Measurements from ENCODE around the gene TAS1R3.

- no peak for TF ChIP-seq POLR2AphosphoS5 (IDR thresholded peaks at IDR 0.05; ENCODE audit: low read depth, low read length)
- TF ChIP-seq CTCF (IDR thresholded peaks at IDR 0.05 in 2 of 3, conservative IDR thresholded peaks at IDR 0.05 in 1 of 3; ENCODE audit: borderline replicate concordance in 1 of 3, insufficient read depth in 1 of 3, low read depth in 2 of 3, low read length in 2 of 3) = no peak
- TF ChIP-seq SP1 (IDR thresholded peaks at IDR 0.05; ENCODE audit: low read depth) = no peak
- TF ChIP-seq POLR2A (IDR thresholded peaks at IDR 0.05; ENCODE audit: borderline replicate concordance, extremely low read depth, insufficient read depth, insufficient read length) = no peak
- no peak for TF ChIP-seq ZNF274 (IDR thresholded peaks at IDR 0.05; ENCODE audit: low read depth, low read length)
- no peak for TF ChIP-seq ZFX (IDR thresholded peaks at IDR 0.05)
- TF ChIP-seq EZH2 (IDR thresholded peaks at IDR 0.05) = no peak
- TF ChIP-seq FOSL1 (IDR thresholded peaks at IDR 0.05; ENCODE audit: low read depth) = no peak
- TF ChIP-seq EZH2phosphoT487 (IDR thresholded peaks at IDR 0.05; ENCODE audit: borderline replicate concordance) = no peak
- TF ChIP-seq ELF1 (IDR thresholded peaks at IDR 0.05; ENCODE audit: borderline replicate concordance, low read depth) = no peak
- TF ChIP-seq YY1 (IDR thresholded peaks at IDR 0.05; ENCODE audit: extremely low read depth, insufficient replicate concordance, low read depth, low read length) = no peak
- no peak for TF ChIP-seq REST (IDR thresholded peaks at IDR 0.05; ENCODE audit: low read depth)
These were observed 24.3 kb downstream of the TAS1R3 start for GRCh38 chr1:1355416-1355815.

All from HCT116 (cell line).